ENCODE results near the gene SHB. TPM values are rescaled to one million over a fixed set of nuclear protein-coding genes. Genes with fewer than 3 reads are reported as not detected.

SHB gene
- total RNA-seq, 1 experiment from 2014 or later: 56.4 TPM

GRCh38 chr9:38011991-38012390, 57.0 kb downstream of the SHB start:
- no peak overlapping the region for H3K27ac ChIP-seq (ENCODE audit: low read length)
- H3K9ac ChIP-seq (ENCODE audit: low read length): no peak overlapping the region
- H3K79me2 ChIP-seq (ENCODE audit: low read length): peaks cover 97% of the 10 kb centered on the region
- ATAC-seq: no peak
- H3K36me3 ChIP-seq (ENCODE audit: low read depth, low read length): peaks cover 39% of the 10 kb centered on the region
- H3K4me3 ChIP-seq (ENCODE audit: low read length): no peak overlapping the region
- no peak overlapping the region for H3K4me2 ChIP-seq (ENCODE audit: low read length)
- no peak for DNase-seq
- CTCF ChIA-PET: no interaction called here
- intact Hi-C loops (cut with micrococcal nuclease): no loop called here
- H3K27me3 ChIP-seq (ENCODE audit: low read length): no peaks in the 10 kb centered on the region
- peaks cover 47% of the 10 kb centered on the region for H3K4me1 ChIP-seq (ENCODE audit: insufficient read depth, low read length)
- no TSS peak for BruUV-seq (replicated peaks)
- TF ChIP-seq EZH2 (IDR thresholded peaks at IDR 0.05; ENCODE audit: low read length, unreplicated experiment) (no peak), CTCF (conservative IDR thresholded peaks at IDR 0.05; ENCODE audit: low read depth, low read length) (no peak), EZH2phosphoT487 (IDR thresholded peaks at IDR 0.05; ENCODE audit: borderline replicate concordance, low read length) (no peak)
- H2AFZ ChIP-seq (ENCODE audit: low read length): no peak overlapping the region
- POLR2A ChIA-PET (ENCODE audit: unreplicated experiment): no interaction called here
- no peaks in the 10 kb centered on the region for H3K9me3 ChIP-seq (ENCODE audit: low read length)
- H4K20me1 ChIP-seq (ENCODE audit: low read length): no peaks in the 10 kb centered on the region
- no peaks in the 10 kb centered on the region for H3K9me2 ChIP-seq (replicated peaks; ENCODE audit: low read length)
- H3F3A ChIP-seq (ENCODE audit: low read length, unreplicated experiment): peaks cover 10% of the 10 kb centered on the region

- Histone ChIP-seq H3F3A (ENCODE audit: low read length, unreplicated experiment) (peaks cover 10% of the 10 kb centered on the region), H3K27ac (ENCODE audit: low read length) (0 out of 2 replicates have a peak overlapping the region, but pooled peaks have one; percentile 4), H3K4me2 (ENCODE audit: low read length) (no peak overlapping the region), H4K20me1 (ENCODE audit: low read length) (no peaks in the 10 kb centered on the region), H3K4me1 (ENCODE audit: insufficient read depth, low read length) (peaks cover 47% of the 10 kb centered on the region), H3K9me3 (ENCODE audit: low read length) (no peaks in the 10 kb centered on the region), H3K4me3 (ENCODE audit: low read length) (no peak overlapping the region), H3K79me2 (ENCODE audit: low read length) (peaks cover 97% of the 10 kb centered on the region), H3K9me2 (replicated peaks; ENCODE audit: low read length) (no peaks in the 10 kb centered on the region), H3K27me3 (ENCODE audit: low read length) (no peaks in the 10 kb centered on the region), H2AFZ (ENCODE audit: low read length) (no peak overlapping the region), H3K9ac (ENCODE audit: low read length) (no peak overlapping the region), H3K36me3 (ENCODE audit: low read depth, low read length) (peaks cover 36% of the 10 kb centered on the region)
- ChIA-PET POLR2A (ENCODE audit: unreplicated experiment) (no interaction called here), CTCF (no interaction called here)
- ATAC-seq (no peak), DNase-seq (no peak)
- no TSS peak for BruUV-seq (replicated peaks)
- TF ChIP-seq EZH2phosphoT487 (IDR thresholded peaks at IDR 0.05; ENCODE audit: borderline replicate concordance, low read length) (no peak), CTCF (conservative IDR thresholded peaks at IDR 0.05; ENCODE audit: low read depth, low read length) (no peak), EZH2 (IDR thresholded peaks at IDR 0.05; ENCODE audit: low read length, unreplicated experiment) (no peak)
- intact Hi-C loops (cut with micrococcal nuclease): no loop called here
Measured at GRCh38 chr9:38010918-38011704, 57.9 kb downstream of the SHB start.

DNA sequence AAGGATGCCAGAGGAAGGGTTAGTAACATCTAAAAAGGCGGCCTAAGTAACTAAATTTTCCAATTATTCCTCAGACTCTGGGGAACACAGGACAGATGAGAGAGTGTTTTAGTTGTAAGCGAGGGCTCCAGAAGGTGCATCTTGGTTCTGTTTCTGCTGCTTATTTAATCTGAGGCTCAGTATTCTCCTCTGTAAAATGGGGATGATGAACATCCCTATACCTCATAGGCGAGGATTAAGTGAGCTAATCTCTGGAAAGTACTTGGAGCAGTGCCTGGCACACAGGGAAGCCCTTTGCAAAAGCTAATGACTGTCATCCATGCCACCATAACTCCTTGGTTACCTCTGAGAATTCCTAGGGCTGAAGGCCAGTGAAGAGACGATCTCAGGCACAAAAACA, 59.0 kb downstream of the SHB start:
- intact Hi-C loops (cut with micrococcal nuclease): loop anchor here (5.0 kb wide), 1 partner anchor 37 kb away; no protein-coding TSS in a partner anchor
- POLR2A ChIA-PET (ENCODE audit: unreplicated experiment): no interaction called here

More for the DNA sequence above, 59.0 kb downstream of the SHB start:
- Histone ChIP-seq H3K9me3 (ENCODE audit: low read length) (no peaks in the 10 kb centered on the region), H3K36me3 (ENCODE audit: low read depth, low read length) (peaks cover 35% of the 10 kb centered on the region), H3F3A (ENCODE audit: low read length, unreplicated experiment) (peaks cover 10% of the 10 kb centered on the region), H3K4me2 (ENCODE audit: low read length) (no peak overlapping the region), H3K9me2 (replicated peaks; ENCODE audit: low read length) (no peaks in the 10 kb centered on the region), H3K4me3 (ENCODE audit: low read length) (no peak overlapping the region), H3K27ac (ENCODE audit: low read length) (peak overlapping the region; percentile 99), H3K79me2 (ENCODE audit: low read length) (peaks cover 97% of the 10 kb centered on the region), H3K27me3 (ENCODE audit: low read length) (no peaks in the 10 kb centered on the region), H3K9ac (ENCODE audit: low read length) (no peak overlapping the region), H2AFZ (ENCODE audit: low read length) (no peak overlapping the region), H4K20me1 (ENCODE audit: low read length) (no peaks in the 10 kb centered on the region), H3K4me1 (ENCODE audit: insufficient read depth, low read length) (peaks cover 54% of the 10 kb centered on the region)
- BruUV-seq (replicated peaks): no TSS peak
- CTCF ChIA-PET: no interaction called here
- ATAC-seq (no peak), DNase-seq (no peak)
- TF ChIP-seq EZH2 (IDR thresholded peaks at IDR 0.05; ENCODE audit: low read length, unreplicated experiment): no peak
- no peak for TF ChIP-seq CTCF (conservative IDR thresholded peaks at IDR 0.05; ENCODE audit: low read depth, low read length)
- no peak for TF ChIP-seq EZH2phosphoT487 (IDR thresholded peaks at IDR 0.05; ENCODE audit: borderline replicate concordance, low read length)
